ENCODE data around the gene MVB12A.

Gene MVB12A

DNA sequence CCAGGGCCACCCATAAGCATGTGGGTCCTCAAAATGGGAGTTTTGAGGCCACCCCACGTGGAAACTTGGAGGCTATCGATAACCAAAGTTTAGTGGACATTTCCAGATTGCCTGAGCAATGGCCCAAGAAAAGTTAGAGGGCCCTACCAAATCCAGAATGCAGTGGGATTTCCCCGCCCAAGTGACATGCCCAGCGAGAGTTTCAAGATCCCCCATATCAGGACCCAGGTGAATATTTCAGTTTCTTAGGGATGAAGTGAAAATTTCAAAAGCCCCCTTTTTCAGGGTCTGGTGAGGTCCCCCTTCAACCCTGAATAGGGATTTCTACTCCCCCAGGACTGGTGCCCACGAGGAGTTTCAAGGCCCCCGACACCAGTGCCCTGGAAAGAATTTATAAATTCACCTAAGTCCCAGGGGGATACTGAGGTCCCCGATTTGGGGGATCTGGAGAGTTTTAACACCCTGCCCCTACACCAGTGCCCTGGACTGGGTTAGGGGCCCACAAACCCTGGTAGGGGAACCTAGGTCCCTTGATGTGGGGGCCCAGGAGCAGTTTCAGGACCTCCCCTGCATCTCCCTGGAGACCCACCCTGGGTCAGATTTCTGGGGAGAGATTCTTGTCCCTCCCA lies 15.1 kb upstream of the MVB12A start:
- no peak for DNase-seq (ENCODE audit: low read depth)

DNA sequence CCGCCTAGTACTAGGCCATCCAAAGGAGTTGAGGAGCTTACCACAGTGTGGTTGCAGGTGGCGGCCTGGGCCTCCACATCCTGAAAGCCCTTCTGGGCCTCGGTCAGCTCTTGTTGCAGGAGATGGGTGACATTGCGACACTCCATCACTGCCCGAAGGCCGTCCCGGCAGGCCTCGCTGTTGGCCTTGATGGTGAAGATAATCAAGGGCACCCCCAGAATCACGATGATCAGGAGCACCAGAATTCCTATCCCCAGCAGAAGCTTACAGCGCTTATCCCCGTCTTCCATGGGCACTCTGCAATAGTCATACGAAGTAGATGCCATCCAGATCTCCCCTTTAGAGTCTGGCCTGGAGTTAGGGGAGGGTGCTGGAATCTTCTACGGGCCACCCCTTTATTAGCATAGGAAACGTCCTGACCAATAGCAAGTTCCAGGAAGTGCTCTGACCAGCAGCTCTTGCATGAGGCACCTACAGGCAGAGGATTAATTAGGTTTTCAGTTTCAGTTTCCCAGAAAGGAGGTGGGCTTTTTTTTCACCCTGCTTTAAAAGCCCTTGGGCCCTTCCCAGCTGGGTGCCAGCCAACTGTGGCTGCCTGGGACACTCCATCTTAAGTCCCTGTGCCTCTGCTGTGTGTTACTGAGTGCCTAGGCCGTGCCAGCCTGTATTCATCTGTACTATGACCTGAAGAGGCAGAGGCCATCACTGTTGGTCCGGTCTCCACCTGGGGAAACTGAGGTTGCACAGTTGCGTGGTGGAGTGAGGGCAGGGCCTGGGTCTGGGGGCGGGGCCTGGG lies 14.4 kb upstream of the MVB12A start, which contains the start of gene BST2:
Gene BST2, minus strand, starts transcription at position 381 of the 796 bp plus-strand sequence. Its CDS starts 55 bp downstream, at position 326.
- DNase-seq (ENCODE audit: low read depth), result peak; percentile 98

DNA sequence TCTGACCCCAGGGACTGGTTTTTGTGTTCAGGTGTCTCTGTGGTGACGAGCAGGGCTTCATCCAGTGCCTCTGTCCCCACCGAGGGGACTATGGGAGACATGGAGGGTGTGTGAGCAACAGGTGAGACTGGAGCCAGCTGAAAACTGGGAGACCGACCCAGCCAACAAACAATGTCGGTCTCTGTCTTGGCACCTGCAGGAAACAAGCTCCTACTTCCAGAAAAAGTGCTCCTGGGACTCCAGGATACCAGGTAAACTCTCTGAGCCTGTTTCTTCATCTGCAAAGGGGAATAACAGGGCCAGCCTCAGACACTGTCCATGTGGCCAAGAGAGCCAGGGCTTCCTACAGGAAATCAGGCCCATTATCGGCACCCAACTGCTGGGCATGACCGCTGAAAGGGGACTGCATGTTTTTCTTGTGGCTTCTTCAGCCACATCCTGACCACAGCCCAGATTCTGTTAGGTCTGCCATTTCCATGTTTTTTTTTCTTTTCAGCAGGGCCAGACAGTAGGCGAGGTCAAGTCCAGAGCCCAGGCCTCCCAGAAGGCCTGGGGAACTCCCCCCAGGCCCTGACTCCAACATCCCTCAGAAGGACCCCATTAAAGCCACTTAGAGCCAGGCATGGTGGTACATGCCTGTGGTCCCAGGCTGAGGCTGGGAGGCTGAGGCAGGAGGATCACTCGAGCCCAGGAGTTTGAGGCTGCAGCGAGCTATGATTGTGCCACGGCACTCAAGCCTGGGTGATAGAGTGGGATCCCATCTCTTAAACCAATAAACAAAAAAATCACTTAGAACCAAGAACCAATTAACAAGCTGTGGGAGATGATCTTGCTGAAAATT lies 13.6 kb upstream of the MVB12A start:
- peak; percentile 82 for DNase-seq (ENCODE audit: low read depth)

DNA sequence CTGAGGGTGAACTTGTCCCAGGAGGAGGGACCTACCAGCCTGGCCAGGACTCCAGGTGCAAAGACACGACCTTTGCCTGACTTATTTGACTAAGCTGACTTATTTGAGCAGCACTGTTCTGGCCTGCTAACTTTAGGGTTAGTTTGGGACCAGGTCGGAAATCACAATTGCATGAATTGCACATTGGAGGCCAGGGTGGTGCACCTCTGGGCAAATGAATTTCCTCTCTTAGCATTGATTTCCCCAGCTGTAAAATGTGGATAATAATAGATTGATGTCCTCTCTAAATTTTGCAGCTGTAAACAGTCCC lies 13.0 kb upstream of the MVB12A start:
- no peak for DNase-seq (ENCODE audit: low read depth)

DNA sequence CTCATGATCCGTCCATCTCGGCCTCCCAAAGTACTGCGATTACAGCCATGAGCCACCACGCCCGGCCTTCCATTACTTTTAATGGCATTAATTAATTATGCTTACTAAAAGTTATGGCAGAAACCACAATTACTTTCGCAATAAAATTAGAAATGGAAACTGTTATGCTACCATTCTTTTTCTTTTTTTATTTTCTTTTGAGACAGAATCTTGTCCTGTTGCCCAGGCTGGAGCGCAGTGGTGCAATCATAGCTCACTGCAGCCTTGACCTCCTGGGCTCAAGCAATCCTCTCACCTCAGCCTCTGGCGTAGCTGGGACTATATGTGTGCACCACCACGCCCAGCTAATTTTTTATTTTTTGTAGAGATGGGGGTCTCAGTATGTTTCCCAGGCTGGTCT lies 9.9 kb upstream of the MVB12A start:
- DNase-seq (ENCODE audit: low read depth), result peak; percentile 92

DNA sequence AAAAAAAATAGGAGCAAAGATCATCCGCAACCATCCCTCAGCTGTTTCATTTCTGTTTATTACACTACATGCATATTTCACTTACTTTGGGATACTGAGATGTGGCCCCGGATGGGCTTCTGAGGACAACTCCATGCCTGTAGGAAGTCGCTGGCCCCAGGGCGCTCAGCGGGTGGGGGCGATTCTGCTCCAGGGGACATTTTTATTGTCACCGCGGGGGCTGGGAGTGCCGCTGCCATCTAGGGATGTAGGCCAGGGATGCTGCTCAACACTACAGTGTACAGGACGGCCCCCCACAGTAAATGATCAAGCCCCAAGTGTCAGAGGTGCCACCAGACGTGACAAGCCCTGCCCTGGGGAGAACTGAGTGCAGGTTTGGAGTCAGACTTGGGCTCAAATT lies 8.0 kb upstream of the MVB12A start:
- no peak for DNase-seq (ENCODE audit: low read depth)

DNA sequence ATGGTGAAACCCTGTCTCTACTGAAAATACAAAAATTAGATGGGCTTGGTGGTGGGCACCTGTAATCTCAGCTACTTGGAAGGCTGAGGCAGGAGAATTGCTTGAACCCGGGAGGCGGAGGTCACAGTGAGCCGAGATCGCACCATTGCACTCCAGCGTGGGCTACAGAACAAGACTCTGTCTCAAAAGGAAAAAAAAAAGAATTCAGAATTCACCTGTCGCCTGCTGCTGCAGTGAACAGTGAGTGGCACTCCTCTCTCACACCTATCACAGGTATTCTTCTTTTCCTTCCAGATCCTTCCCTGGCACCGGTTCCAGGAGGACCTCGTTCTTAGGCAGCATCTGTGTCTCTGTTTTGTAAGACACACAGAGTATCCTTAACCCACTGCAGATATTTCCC lies 5.8 kb upstream of the MVB12A start:
- no peak for DNase-seq (ENCODE audit: low read depth)

DNA sequence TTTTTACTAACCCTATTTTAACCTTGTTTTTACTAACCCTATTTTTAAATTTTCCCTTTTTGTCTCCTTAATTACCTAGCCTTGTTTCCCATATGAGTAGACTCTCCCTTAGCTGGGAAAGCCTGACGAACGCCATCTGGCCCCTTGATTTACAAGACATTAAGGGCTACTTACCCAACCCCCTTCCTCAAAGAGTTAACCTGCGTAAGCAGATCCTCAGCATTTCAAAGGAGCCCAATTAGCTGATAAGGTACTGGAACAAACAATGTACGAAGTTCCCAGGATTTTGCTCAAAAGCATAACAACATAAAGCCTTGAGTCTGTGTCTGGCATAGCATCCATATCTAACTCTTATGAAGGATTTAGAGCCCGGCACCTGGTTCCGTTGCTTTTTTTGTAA lies 4.7 kb upstream of the MVB12A start:
- peak; percentile 97 for DNase-seq (ENCODE audit: low read depth)

DNA sequence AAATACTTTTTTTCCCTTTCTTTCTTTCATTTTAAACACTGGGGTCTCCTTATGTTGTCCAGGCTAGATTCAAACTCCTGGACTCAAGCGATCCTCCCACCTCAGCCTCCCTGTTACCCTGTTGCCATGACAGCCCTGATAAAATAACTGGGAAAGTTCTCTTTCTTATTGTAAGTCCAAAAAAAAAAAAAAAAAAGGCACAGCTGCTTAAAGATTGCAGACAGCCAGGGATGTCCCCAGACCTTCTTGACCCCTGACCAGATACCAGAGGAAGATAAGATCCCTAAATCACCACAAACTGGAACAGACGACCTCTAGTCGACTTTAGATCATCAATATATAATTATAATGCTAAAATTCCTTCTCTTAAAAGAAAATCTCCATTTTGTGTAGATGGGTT lies 1.1 kb upstream of the MVB12A start:
- peak; percentile 60 for DNase-seq (ENCODE audit: low read depth)

DNA sequence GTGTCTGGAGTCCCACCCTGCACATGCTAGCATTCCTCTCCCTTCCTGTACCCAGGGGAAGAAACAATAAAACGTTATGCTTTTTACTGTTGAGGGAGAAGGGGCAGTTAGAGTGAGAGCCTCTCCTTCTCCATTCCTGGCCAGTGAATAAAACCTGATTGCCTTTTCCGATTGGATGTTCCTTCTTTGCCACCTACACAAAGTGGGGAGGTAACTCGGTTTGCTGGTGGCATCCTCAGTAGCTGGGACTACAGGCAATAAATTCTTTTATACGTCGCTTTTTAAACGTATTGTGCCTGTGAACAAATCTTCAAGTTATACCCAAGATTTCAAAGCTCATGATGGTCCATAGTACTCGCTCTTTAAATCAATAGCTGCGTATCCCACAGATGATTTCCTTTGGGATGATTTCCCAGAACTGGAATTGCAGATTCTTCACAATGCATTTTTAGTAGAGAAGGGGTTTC lies 660 bp upstream of the MVB12A start:
- DNase-seq (ENCODE audit: low read depth), result no peak

DNA sequence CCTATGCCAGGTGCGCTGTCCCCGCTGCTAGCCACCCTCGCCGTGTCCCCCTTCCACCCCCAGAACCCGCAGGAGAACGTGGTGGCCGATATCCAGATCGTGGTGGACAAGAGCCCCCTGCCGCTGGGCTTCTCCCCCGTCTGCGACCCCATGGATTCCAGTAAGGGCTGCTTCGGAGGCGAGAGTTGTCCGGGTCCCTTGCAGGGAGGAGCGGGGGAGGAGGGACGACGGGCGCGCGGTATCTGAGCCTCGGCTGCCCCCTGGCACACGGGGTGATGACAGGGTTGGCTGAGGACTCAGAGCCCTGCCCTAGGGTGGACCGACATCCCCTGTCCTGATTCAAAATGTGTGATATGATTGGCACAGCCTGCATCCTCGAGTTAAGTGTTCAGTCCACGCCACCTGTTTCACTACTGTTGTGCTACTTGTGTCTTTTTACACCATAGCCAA lies 653 bp downstream of the MVB12A start:
- DNase-seq (ENCODE audit: low read depth), result no peak

DNA sequence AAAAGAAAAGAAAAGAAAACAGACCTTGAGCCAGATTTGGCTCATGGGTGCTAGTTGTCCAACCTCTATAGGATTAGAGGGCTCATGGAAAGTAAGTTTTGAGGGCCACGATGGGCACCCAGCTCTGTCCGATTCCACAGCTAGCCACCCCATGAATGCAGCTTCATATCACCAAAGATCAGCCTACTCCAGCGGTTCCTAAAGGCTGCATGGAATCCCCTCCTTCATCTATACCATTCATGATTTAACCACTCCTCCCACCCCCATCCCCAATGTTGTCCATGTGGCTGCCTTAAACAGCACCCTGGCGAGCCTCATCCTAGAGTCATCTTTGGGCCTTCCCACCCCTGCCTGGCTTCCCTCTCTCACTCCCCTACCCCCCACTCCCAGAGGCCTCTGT lies 2.1 kb downstream of the MVB12A start:
- no peak for DNase-seq (ENCODE audit: low read depth)

DNA sequence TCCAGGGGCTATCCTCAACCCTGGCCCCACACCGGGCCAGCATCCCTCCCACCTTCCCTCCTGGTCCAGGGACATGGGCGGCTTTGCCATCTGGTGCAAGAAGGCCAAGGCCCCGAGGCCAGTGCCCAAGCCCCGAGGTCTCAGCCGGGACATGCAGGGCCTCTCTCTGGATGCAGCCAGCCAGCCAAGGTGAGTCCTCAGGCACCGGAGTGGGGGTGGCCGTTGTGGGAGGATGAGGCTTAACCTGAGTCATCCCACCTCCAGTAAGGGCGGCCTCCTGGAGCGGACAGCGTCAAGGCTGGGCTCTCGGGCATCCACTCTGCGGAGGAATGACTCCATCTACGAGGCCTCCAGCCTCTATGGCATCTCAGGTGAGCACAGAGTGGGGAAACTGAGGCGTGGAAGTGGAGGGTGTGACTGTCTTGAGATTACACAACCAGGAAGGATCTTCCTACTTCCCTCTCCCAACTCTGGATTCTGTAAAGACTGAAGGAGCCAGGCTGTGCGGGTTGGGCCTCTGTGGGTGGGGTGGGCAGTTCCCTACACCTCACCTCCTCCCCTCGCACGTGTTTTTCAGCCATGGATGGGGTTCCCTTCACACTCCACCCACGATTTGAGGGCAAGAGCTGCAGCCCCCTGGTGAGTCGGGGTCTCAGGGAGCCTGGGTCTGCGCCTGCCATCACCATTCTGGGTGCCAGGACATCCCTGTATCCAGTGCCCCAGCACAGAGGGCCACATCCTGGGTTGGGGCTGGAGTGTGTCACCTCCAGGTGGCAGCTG lies 3.8 kb downstream of the MVB12A start:
- DNase-seq (ENCODE audit: low read depth), result no peak

DNA sequence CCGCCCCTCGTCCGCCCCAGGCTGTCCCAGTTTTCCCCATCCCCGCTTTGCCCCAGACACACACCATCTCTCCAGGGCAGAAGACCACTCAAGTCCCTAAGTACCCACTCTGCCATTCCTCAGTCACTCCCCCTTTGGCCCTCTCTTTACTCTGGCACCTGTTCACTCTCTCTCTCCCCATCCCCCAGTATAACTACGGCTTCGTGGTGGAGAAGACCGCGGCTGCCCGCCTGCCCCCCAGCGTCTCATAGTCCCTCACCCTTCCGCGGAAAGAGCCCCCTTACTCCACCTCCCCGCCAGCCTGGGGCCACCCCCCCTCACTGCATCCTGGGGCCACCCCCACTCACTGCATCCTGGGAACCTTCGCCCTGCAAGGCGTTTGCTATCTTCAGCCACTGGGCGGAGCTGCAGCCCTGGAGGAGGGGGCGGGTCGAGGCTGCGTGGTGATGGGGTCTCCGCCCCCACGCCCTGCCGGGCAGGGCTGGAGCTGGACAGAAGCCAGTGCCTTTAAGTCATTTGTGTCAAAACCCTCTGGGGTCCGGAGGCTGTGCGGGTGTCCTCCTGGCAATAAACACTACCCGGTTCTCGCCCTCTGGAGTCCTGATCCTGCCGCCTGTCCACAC lies 5.0 kb downstream of the MVB12A start:
- DNase-seq (ENCODE audit: low read depth), result peak; percentile 57

DNA sequence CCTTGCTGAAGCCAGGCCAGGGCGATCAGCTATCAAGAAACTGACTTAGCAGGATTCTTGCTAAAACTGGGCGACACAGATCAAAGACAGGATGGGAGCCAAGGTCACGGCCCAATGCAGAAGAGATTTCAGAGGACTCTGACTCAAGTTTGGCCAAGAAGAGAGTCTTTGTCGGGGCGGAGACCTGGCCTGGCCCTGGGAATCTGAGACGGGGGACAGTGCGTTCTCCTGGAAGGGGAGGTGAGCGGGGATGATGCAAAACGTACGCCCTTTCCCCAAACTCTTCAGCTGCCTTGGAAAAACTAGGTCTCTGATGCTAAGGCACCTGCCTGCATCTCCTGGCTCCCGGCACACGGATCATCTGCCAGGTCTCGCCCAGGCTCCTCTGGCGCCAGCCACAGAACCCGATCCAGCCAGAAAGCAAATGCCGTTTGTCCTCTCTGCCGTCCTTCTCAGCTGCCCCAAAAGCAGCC lies 9.8 kb downstream of the MVB12A start:
- no peak for DNase-seq (ENCODE audit: low read depth)

DNA sequence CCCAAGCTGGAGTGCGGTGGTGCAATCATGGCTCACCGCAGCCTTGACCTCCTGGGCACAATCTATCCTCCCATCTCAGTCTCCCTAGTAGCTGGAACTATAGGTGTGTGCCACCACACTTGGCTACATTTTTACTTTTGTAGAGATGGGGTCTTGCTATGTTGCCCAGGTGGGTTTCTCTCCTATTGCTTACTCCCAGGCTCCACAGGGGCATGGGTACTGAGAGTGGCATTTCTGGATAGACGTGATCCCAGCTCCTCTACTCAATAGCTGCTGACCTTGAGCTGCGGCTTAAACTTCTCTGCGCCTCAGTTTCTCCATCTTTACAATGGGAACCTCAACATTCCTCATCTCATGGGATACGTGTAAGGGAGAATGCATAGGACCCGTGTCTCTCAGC lies 11.6 kb downstream of the MVB12A start:
- DNase-seq (ENCODE audit: low read depth), result no peak

DNA sequence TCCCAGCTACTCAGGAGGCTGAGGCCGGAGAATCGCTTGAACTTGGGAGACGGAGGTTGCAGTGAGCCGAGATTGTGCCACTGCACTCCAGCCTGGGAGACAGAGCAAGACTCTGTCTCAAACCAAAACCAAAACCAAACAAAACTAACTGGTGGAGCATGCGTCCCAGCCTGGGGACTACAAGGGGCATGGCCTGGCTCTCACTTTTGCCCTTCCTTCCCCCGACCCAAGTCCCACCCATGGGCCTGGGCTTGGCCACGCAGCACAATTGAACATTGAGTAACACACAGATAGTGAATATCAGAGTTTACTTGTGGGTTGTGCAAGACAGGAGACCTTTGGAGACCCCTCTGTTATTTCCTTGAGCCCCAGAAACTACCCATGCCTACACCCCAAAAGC lies 15.4 kb downstream of the MVB12A start:
- DNase-seq (ENCODE audit: low read depth), result no peak

DNA sequence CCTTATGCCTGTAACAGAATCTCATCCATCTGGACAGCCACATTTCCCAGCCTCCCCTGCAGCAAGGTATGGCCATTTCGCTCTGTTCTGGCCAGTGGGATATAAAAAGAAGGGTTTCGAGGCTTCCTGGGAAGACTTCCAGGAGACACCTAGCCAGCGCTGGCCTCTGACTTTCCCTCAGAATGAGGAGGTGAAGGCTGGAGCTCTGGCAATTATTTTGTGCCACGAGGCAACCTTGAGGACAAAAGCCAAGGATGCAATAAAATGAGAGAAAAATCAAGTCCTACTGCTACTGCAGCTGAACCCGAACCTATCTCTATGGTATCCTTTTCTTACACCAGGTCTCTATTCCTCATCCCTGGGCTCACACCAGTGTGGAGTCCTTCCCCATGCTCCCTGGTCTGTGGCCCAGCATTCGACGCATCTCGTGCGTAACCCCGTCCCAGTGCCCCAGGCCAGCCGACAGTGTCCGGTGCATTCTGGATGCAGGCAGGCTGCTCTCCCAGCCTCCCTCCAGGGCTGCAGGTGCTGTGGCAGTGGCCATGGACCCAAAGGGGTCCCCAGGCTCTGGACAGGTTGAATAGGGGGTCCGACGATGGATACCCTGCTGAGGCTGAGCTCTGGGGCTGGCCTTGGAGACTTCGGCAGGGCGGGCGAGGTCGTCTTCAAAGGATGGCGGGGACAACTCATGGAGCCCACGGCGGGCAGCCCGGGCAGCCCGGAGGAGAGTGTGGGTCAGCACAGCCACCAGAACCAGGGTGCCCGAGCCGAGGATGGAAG lies 16.4 kb downstream of the MVB12A start:
- no peak for DNase-seq (ENCODE audit: low read depth)

DNA sequence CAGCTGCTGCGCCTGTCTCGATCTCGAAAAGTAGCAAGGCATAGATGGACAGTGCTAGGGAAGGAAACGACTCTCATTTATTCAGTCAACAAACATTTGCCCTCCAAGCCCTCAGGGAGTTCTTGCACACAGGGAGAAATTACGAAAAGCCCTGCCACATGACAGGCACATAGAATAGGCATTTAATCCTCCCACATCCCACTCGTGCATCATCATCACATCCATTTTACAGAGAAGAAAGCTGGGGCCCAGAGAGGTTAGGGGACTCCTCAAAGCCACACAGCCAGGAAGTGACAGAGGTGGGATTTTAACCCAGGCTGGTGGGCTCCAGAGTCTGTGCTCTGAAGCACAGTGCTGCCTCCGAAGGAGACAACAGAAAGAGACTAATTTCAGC lies 17.0 kb downstream of the MVB12A start:
- no peak for DNase-seq (ENCODE audit: low read depth)

DNA sequence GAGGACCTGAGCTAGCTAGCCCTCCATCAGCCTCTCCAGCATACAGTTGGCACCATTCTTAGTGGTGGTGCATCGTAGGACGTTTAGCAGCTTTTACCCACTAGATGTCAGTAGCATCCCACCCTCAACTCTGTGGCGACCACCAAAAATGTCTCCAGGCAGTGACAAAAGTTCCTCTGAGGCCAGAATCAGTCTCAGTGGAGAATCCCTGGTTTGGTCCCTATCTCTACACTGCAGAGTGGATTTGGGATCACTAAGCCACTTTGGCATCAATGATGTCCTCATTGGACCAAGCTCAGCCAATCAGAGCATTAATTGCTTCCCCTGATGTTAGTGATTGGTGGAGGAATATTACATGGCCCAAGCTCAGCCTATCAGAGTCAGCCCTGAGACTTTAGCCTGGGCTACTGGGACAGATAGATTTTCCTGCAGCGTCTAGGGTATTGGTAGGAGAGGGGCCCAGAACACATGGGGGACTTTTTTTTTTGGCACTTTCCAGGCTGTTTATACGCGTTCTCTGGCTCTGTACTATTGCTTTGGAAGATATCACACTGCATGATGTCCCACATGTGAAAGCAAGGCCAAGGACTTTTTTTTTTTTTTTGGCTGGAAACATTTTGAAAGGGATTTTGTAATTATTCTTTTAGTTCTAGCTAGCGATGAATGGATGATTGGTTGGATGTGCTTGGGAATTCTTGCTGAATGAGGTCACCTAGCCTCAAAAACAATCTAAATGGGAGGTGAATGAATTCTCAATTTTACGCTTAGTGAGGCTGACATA lies 21.6 kb downstream of the MVB12A start:
- peak; percentile 52 for DNase-seq (ENCODE audit: low read depth)
